ENCODE results near the gene NEK4.

NEK4 gene

DNA sequence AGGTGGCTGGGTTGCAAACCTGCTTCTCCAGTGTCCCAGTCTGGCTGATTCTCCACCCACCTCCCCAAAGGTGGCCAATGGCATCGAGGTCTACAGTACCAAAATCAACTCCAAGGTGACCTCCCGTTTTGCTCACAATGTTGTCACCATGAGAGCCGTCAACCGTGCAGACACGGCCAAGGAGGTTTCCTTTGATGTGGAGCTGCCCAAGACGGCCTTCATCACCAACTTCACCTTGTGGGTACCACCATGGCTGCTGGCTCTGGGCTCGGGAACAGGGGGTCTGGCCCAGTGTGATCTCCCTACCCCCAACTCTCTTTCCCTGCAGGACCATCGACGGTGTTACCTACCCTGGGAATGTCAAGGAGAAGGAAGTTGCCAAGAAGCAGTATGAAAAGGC is 25.7 kb upstream of the NEK4 start:
- no peak overlapping the region for H3K9ac ChIP-seq (ENCODE audit: low read length)
- H4K20me1 ChIP-seq (ENCODE audit: insufficient read depth, low read length): no peaks in the 10 kb centered on the region
- H3K9me3 ChIP-seq (ENCODE audit: insufficient read depth, low read length): no peaks in the 10 kb centered on the region
- no peaks in the 10 kb centered on the region for H3K79me2 ChIP-seq (ENCODE audit: low read length)
- no peak overlapping the region for H3K4me3 ChIP-seq (ENCODE audit: low read length)
- no peak overlapping the region for H3K4me2 ChIP-seq (ENCODE audit: low read length)
- H3K27me3 ChIP-seq (ENCODE audit: low read depth, low read length): no peaks in the 10 kb centered on the region
- H3K36me3 ChIP-seq (replicated peaks; ENCODE audit: low read depth, low read length): no peaks in the 10 kb centered on the region
- TF ChIP-seq EZH2phosphoT487 (IDR thresholded peaks at IDR 0.05; ENCODE audit: low read depth): no peak
- TF ChIP-seq, protein P1, sequence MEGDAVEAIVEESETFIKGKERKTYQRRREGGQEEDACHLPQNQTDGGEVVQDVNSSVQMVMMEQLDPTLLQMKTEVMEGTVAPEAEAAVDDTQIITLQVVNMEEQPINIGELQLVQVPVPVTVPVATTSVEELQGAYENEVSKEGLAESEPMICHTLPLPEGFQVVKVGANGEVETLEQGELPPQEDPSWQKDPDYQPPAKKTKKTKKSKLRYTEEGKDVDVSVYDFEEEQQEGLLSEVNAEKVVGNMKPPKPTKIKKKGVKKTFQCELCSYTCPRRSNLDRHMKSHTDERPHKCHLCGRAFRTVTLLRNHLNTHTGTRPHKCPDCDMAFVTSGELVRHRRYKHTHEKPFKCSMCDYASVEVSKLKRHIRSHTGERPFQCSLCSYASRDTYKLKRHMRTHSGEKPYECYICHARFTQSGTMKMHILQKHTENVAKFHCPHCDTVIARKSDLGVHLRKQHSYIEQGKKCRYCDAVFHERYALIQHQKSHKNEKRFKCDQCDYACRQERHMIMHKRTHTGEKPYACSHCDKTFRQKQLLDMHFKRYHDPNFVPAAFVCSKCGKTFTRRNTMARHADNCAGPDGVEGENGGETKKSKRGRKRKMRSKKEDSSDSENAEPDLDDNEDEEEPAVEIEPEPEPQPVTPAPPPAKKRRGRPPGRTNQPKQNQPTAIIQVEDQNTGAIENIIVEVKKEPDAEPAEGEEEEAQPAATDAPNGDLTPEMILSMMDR (IDR thresholded peaks at IDR 0.05; ENCODE audit: low read depth, low read length): no peak
- H3K27ac ChIP-seq (ENCODE audit: low read length): no peak overlapping the region
- H2AFZ ChIP-seq (ENCODE audit: low read depth, low read length): no peak overlapping the region
- H3K4me1 ChIP-seq (ENCODE audit: low read length): 0 out of 2 replicates have a peak, but pooled peaks cover 4% of the 10 kb centered on the region

DNA sequence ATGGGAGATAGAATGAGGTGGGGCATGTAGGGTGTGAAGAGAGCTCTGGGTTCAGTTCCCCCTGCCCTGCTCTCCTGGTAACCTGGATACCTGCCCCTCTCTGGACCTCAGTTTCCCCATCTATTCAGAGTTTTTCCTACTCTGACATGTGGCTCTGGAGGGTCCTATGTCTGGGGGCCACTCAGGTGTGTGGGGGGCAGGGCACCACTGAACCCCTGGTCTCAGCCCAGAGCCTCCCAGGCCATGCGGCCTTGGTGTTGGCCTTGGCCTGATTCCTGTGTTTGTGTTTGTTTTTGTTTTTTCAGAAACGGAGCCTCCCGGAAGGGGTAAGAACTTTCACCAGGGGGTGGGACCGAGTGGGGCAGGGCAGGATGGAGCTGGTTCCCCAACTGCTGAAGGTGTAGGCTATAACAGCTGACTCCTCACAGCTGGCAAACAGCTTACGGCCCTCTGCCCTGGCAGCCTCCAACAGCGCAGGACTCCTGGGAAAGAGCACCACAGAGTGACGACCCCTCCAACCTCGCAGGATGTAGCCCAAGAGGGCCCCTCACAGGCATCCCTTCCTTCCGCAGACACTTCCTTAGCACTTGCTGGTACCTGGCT is 24.7 kb upstream of the NEK4 start:
- Histone ChIP-seq H3K4me3 (ENCODE audit: low read length) (no peak overlapping the region), H3K79me2 (ENCODE audit: low read length) (no peaks in the 10 kb centered on the region), H2AFZ (ENCODE audit: low read depth, low read length) (no peak overlapping the region), H4K20me1 (ENCODE audit: insufficient read depth, low read length) (no peaks in the 10 kb centered on the region), H3K4me1 (ENCODE audit: low read length) (0 out of 2 replicates have a peak, but pooled peaks cover 4% of the 10 kb centered on the region), H3K9ac (ENCODE audit: low read length) (no peak overlapping the region), H3K27me3 (ENCODE audit: low read depth, low read length) (no peaks in the 10 kb centered on the region), H3K9me3 (ENCODE audit: insufficient read depth, low read length) (no peaks in the 10 kb centered on the region), H3K27ac (ENCODE audit: low read length) (no peak overlapping the region), H3K4me2 (ENCODE audit: low read length) (no peak overlapping the region), H3K36me3 (replicated peaks; ENCODE audit: low read depth, low read length) (no peaks in the 10 kb centered on the region)
- no peak for TF ChIP-seq EZH2phosphoT487 (IDR thresholded peaks at IDR 0.05; ENCODE audit: low read depth)
- TF ChIP-seq, protein P1 (IDR thresholded peaks at IDR 0.05; ENCODE audit: low read depth, low read length): no peak

- no peaks in the 10 kb centered on the region for H4K20me1 ChIP-seq (ENCODE audit: insufficient read depth, low read length)
- no peaks in the 10 kb centered on the region for H3K36me3 ChIP-seq (replicated peaks; ENCODE audit: low read depth, low read length)
- no peaks in the 10 kb centered on the region for H3K9me3 ChIP-seq (ENCODE audit: insufficient read depth, low read length)
- no peak within 1 kb of the TSS for H3K27ac ChIP-seq (ENCODE audit: low read length)
- H3K79me2 ChIP-seq (ENCODE audit: low read length): no peaks in the 10 kb centered on the region
- TF ChIP-seq, protein P1 (IDR thresholded peaks at IDR 0.05; ENCODE audit: low read depth, low read length): no peak
- no peak for TF ChIP-seq EZH2phosphoT487 (IDR thresholded peaks at IDR 0.05; ENCODE audit: low read depth)
- H3K4me3 ChIP-seq (ENCODE audit: low read length): no peak within 1 kb of the TSS
- no peak within 1 kb of the TSS for H3K4me2 ChIP-seq (ENCODE audit: low read length)
- H2AFZ ChIP-seq (ENCODE audit: low read depth, low read length): 0 out of 2 replicates have a peak within 1 kb of the TSS, but pooled peaks have one; percentile 1
- 0 out of 2 replicates have a peak, but pooled peaks cover 4% of the 10 kb centered on the region for H3K4me1 ChIP-seq (ENCODE audit: low read length)
- no peaks in the 10 kb centered on the region for H3K27me3 ChIP-seq (ENCODE audit: low read depth, low read length)
- H3K9ac ChIP-seq (ENCODE audit: low read length): no peak within 1 kb of the TSS
Observed at GRCh38 chr3:52794612-52795099, 23.9 kb upstream of the NEK4 start, which contains the start of gene ITIH3. TSS of gene ITIH3 (plus strand) at chr3:52794796. CDS start at chr3:52794804, 8 bp downstream.

- Histone ChIP-seq H4K20me1 (ENCODE audit: insufficient read depth, low read length) (no peaks in the 10 kb centered on the region), H3K9me3 (ENCODE audit: insufficient read depth, low read length) (no peaks in the 10 kb centered on the region), H3K4me2 (ENCODE audit: low read length) (no peak overlapping the region), H2AFZ (ENCODE audit: low read depth, low read length) (0 out of 2 replicates have a peak overlapping the region, but pooled peaks have one; percentile 1), H3K27me3 (ENCODE audit: low read depth, low read length) (no peaks in the 10 kb centered on the region), H3K79me2 (ENCODE audit: low read length) (no peaks in the 10 kb centered on the region), H3K36me3 (replicated peaks; ENCODE audit: low read depth, low read length) (no peaks in the 10 kb centered on the region), H3K27ac (ENCODE audit: low read length) (no peak overlapping the region), H3K4me3 (ENCODE audit: low read length) (no peak overlapping the region), H3K9ac (ENCODE audit: low read length) (no peak overlapping the region), H3K4me1 (ENCODE audit: low read length) (0 out of 2 replicates have a peak, but pooled peaks cover 4% of the 10 kb centered on the region)
- TF ChIP-seq, protein P1 (IDR thresholded peaks at IDR 0.05; ENCODE audit: low read depth, low read length): no peak
- TF ChIP-seq EZH2phosphoT487 (IDR thresholded peaks at IDR 0.05; ENCODE audit: low read depth): no peak
Observed at GRCh38 chr3:52793702-52794611, 23.2 kb upstream of the NEK4 start.
